COLO829 (cell line): ENCODE measurements around the gene LRRC4C.

Experiments
- DNase-seq: peaks from one replicate; pipeline ENCODE4 v3.0.0; 2012; ENCODE audit warnings: low spot score

LRRC4C gene

GRCh38 chr11:41323446-41323845, 136.0 kb downstream of the LRRC4C start:
- DNase-seq = no peak

GRCh38 chr11:41320653-41321052, 138.8 kb downstream of the LRRC4C start:
- no peak for DNase-seq

- peak; percentile 58 for DNase-seq
Observed at GRCh38 chr11:41320238-41320637, 139.2 kb downstream of the LRRC4C start.

- DNase-seq = no peak
Observed at GRCh38 chr11:41319434-41319833, 140.0 kb downstream of the LRRC4C start.

- no peak for DNase-seq
Observed at GRCh38 chr11:41316751-41317150, 142.7 kb downstream of the LRRC4C start.

GRCh38 chr11:41313226-41313625, 146.2 kb downstream of the LRRC4C start:
- DNase-seq = no peak

GRCh38 chr11:41309716-41310115, 149.7 kb downstream of the LRRC4C start:
- DNase-seq = no peak

GRCh38 chr11:41309111-41309522, 150.3 kb downstream of the LRRC4C start:
- DNase-seq = no peak

GRCh38 chr11:41308286-41308685, 151.2 kb downstream of the LRRC4C start:
- no peak for DNase-seq

GRCh38 chr11:41307296-41308080, 152.0 kb downstream of the LRRC4C start:
- DNase-seq = peak; percentile 25

GRCh38 chr11:41306431-41306830, 153.0 kb downstream of the LRRC4C start:
- DNase-seq = peak; percentile 1

GRCh38 chr11:41301023-41301422, 158.4 kb downstream of the LRRC4C start:
- DNase-seq = no peak

GRCh38 chr11:41289408-41289807, 170.0 kb downstream of the LRRC4C start:
- DNase-seq = no peak

GRCh38 chr11:41286751-41287150, 172.7 kb downstream of the LRRC4C start:
- DNase-seq = no peak

GRCh38 chr11:41284354-41284753, 175.1 kb downstream of the LRRC4C start:
- DNase-seq = no peak

- no peak for DNase-seq
Observed at GRCh38 chr11:41283191-41283930, 176.1 kb downstream of the LRRC4C start.

GRCh38 chr11:41282395-41282794, 177.1 kb downstream of the LRRC4C start:
- no peak for DNase-seq

GRCh38 chr11:41281131-41281742, 178.2 kb downstream of the LRRC4C start:
- DNase-seq = peak; percentile 22

- no peak for DNase-seq
Observed at GRCh38 chr11:41274831-41275230, 184.6 kb downstream of the LRRC4C start.

- no peak for DNase-seq
Observed at GRCh38 chr11:41273908-41274307, 185.5 kb downstream of the LRRC4C start.

- no peak for DNase-seq
Observed at GRCh38 chr11:41267451-41267850, 192.0 kb downstream of the LRRC4C start.

GRCh38 chr11:41256041-41256440, 203.4 kb downstream of the LRRC4C start:
- DNase-seq = no peak

- DNase-seq = no peak
Observed at GRCh38 chr11:41254966-41255365, 204.5 kb downstream of the LRRC4C start.
